Nephron progenitor cell (in vitro differentiated cells): ENCODE data around the gene COL11A2.
A peak's percentile ranks its signal among the peaks of the same experiment; 100 is the strongest.

Experiments used
- DNase-seq: peaks from one replicate; pipeline ENCODE4 v3.0.0; 2021
- H3K27ac Mint-ChIP-seq: 2 replicates; pipeline ENCODE4 v1.8.0; 2021; ENCODE audit warnings: mild to moderate bottlenecking, moderate library complexity, mixed read lengths
- H3K27me3 Mint-ChIP-seq: 2 replicates; pipeline ENCODE4 v1.8.0; 2021; ENCODE audit warnings: mild to moderate bottlenecking, low read depth, mixed read lengths; ENCODE audit not compliant: poor library complexity
- H3K36me3 Mint-ChIP-seq: 2 replicates; pipeline ENCODE4 v1.8.0; 2021; ENCODE audit warnings: low read depth, mixed read lengths
- H3K4me1 Mint-ChIP-seq: 2 replicates; pipeline ENCODE4 v1.8.0; 2021; ENCODE audit warnings: mixed read lengths
- H3K4me3 Mint-ChIP-seq: 2 replicates; pipeline ENCODE4 v1.8.0; 2021; ENCODE audit warnings: mild to moderate bottlenecking, moderate library complexity, mixed read lengths
- H3K9me3 Mint-ChIP-seq: 2 replicates; pipeline ENCODE4 v1.8.0; 2021; ENCODE audit warnings: mild to moderate bottlenecking, moderate library complexity, mixed read lengths
- TF ChIP-seq, protein P1 (sequence below): fragments of 200-600 bp; sonication (generic); IDR thresholded peaks from 2 replicates; pipeline ENCODE4 v1.5.0; 2021; ENCODE audit warnings: antibody characterized with exemption

Gene COL11A2

DNA sequence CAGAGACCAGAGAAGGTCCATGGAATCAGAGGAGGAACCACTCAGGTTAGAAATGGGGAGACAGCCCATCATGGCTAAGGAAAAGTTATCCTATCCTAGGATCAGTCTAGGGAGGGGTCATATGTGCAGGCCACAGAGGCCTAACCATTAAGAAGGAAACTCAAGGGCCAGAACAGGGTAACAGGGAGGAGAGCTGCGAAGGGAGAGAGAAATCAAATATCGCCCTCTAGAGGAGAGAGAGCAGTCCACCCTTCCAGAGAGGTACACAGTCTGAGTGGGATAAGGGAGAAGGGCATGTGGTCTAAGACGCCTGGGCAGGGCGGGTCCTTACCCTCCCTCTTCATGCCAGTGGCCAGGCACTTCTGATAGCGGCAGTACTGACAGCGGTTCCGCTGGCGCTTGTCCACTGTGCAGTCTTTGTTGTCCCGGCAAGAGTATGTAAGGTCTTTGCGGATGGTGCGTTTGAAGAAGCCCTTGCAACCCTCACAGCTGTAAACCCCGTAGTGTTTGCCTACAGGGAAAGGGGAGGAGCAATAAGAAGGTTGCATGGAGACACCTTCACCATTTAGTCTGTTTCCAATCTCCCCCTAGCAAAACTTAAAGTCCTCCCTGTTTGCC is 5.3 kb upstream of the COL11A2 start:
- H3K4me3 Mint-ChIP-seq, result peak overlapping the region; percentile 99
- H3K4me1 Mint-ChIP-seq, result peaks cover 76% of the 10 kb centered on the region
- TF ChIP-seq, protein P1, sequence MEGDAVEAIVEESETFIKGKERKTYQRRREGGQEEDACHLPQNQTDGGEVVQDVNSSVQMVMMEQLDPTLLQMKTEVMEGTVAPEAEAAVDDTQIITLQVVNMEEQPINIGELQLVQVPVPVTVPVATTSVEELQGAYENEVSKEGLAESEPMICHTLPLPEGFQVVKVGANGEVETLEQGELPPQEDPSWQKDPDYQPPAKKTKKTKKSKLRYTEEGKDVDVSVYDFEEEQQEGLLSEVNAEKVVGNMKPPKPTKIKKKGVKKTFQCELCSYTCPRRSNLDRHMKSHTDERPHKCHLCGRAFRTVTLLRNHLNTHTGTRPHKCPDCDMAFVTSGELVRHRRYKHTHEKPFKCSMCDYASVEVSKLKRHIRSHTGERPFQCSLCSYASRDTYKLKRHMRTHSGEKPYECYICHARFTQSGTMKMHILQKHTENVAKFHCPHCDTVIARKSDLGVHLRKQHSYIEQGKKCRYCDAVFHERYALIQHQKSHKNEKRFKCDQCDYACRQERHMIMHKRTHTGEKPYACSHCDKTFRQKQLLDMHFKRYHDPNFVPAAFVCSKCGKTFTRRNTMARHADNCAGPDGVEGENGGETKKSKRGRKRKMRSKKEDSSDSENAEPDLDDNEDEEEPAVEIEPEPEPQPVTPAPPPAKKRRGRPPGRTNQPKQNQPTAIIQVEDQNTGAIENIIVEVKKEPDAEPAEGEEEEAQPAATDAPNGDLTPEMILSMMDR, result peak; percentile 66
- H3K27me3 Mint-ChIP-seq, result peaks cover 33% of the 10 kb centered on the region
- peak; percentile 40 for DNase-seq
- H3K9me3 Mint-ChIP-seq, result no peaks in the 10 kb centered on the region
- peaks cover 48% of the 10 kb centered on the region for H3K36me3 Mint-ChIP-seq
- H3K27ac Mint-ChIP-seq, result no peak overlapping the region

DNA sequence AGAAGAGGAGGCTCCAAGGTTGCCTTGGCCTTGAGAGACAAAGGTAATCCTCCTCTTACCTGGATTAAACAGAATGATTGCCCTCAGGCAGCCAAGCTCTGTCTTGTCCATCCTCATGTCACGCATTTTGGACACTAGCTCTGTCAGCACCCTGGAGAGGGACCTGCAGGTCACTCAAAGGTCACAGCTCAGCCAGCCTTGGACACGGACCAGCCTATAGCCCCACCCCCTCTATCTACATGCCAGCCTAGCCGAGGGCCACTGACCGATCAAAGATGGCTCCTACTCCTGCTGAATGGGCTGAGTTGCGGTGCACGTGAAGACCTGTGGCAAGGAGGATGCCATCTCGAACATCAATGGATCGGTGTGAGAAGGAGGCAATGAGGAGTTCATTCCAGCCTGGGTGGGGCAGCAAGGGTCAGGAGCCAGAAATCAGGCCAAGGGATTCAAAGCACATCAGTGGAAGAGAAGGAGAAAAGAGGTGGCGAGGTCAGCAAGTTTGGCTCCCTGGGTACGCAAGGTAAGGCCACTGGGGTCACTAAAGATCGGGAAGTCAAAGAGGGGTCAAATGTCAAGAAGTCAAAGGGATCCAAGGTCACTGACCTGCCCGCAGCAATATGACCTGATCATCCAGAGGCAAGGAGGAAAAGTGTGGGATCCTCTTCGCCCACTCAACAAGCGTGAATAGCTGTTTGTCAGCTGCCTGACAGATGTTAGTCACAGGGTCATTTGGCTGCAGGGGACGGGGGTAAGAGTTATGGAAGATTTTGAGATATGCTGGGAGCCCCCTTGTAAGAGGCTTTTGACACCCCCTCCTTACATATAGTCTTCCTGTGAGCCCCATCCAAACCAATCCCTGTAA is 3.3 kb upstream of the COL11A2 start:
- no peak overlapping the region for H3K27ac Mint-ChIP-seq

DNA sequence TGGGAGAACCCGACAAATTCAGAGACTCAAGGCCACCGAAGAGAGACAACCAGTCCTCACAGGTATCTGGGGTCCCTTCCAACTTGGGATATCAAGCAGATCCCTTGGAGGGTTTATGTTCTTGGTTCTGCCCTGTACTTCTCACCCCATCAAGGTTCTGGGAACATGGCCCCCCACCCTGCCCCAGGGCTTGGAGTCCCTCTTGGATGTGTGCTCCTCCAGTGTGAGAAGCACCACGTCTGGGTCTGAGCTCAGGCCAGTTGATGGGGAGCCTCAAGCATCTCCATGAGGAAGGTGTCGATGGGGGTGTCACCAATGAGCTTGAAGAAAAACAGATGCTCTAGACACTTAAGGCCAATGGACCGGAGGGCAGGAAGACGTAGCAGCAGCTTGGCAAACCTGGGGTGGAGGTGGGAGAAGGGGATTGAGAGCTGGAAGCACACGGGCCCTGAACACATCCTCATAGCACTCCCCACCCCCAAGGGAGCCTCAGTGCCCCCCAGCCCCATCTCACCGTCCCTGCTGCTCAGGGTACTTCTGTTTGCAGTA is 2.2 kb upstream of the COL11A2 start:
- H3K4me1 Mint-ChIP-seq, result peaks cover 83% of the 10 kb centered on the region
- H3K36me3 Mint-ChIP-seq, result peaks cover 37% of the 10 kb centered on the region
- H3K27ac Mint-ChIP-seq, result no peak overlapping the region
- no peak overlapping the region for H3K4me3 Mint-ChIP-seq
- no peaks in the 10 kb centered on the region for H3K9me3 Mint-ChIP-seq
- no peak for DNase-seq
- peaks cover 63% of the 10 kb centered on the region for H3K27me3 Mint-ChIP-seq
- TF ChIP-seq, protein P1, result no peak

More for the DNA sequence above, 3.3 kb upstream of the COL11A2 start:
- peak; percentile 63 for DNase-seq
- H3K36me3 Mint-ChIP-seq, result peaks cover 37% of the 10 kb centered on the region
- no peaks in the 10 kb centered on the region for H3K9me3 Mint-ChIP-seq
- peaks cover 53% of the 10 kb centered on the region for H3K27me3 Mint-ChIP-seq
- TF ChIP-seq, protein P1, result no peak
- peaks cover 75% of the 10 kb centered on the region for H3K4me1 Mint-ChIP-seq
- H3K4me3 Mint-ChIP-seq, result peak overlapping the region; percentile 36

DNA sequence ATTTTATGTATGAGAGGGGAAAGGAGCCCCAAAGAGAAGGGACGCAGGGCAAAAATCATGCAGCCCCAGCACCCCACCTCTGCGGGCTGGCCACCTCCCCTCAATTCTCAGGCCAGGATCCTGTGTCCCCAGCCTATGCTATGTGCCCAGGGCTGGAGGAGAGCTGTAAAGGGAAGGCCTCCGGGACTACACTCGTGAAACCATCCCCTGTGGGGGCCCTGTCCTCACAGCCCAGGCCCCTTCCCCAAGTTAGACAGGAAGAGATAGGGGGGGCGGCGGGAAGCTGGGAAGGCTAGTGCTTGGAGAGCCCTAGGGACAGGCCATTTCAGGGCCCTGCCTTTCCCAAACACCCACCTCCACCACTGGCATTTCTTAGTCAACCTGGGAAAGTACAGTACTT is 1.4 kb upstream of the COL11A2 start:
- Mint-ChIP-seq H3K4me1 (peaks cover 74% of the 10 kb centered on the region), H3K27ac (no peak overlapping the region), H3K9me3 (no peaks in the 10 kb centered on the region), H3K27me3 (peaks cover 72% of the 10 kb centered on the region), H3K4me3 (peak overlapping the region; percentile 66), H3K36me3 (peaks cover 37% of the 10 kb centered on the region)
- TF ChIP-seq, protein P1, result no peak
- no peak for DNase-seq

DNA sequence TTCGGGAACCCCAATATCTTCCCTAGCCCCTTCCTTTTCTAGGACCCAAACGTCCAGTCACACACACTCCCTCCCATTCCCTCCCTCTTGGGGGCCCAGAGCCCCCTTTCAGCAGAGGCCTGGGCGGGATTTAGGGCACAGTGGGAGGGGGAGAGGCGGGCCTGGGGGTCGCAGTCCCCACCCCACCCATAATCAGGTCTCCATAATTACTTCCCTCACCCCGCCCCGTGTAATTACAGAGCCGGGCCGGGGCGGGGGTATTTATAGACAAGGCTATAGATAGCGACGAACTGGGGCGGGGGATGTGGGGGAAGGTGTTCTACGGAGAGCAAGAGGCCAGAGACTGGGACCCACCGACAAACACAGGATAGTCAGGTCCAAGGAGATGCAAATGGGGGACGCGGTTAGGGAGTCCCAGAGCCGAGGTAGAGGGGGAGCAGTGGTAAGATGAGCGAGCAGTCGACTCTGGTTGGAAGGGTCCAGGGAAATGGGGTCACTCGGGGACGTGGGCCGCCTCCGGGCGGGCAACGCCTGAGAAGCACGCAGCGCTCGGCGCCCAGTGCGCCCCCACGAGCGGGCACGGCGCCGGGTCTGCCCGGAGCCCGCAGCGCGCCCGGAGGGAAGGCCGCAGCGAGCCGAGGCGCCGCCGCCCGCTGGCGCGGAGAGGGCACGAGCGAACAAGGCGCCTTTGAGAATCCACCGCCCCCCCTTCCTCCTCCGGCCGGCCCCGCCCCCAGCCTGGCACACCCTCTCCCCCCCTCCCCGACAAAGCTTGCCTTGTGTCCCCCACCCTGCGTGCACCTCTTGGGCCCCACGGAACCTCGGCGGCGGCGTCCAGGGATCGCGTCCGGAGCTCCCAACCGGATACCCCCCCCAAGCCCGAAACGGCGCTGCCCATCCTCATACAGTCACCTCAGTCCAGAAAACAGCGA is 670 bp upstream of the COL11A2 start:
- TF ChIP-seq, protein P1, result no peak
- H3K4me1 Mint-ChIP-seq, result peaks cover 67% of the 10 kb centered on the region

More for the DNA sequence above, 670 bp upstream of the COL11A2 start:
- Mint-ChIP-seq H3K27ac (no peak overlapping the region), H3K9me3 (no peaks in the 10 kb centered on the region), H3K4me3 (peak overlapping the region; percentile 82), H3K36me3 (peaks cover 37% of the 10 kb centered on the region), H3K27me3 (peaks cover 78% of the 10 kb centered on the region)
- peak; percentile 45 for DNase-seq
